ENCODE data around the gene PLLP.
"Not testable (repeated sequence)": the region's sequence is repeated elsewhere in the genome, so short reads cannot be mapped to it uniquely, and the experiment has no call there.

Gene PLLP

DNA sequence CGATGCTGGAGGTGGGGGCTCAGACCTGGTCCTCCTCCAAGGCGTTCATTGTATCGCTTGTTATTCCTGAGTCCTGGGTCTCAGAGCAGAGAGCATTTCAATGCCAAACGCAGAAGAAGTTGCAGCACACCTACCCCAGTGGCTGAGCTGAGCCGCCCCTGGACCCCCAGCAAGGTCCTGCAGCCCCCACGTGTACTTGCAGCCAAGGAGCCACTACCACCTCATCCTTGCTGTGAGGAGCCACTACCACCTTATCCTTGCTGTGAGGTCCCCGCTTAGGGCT lies 13.5 kb downstream of the PLLP start:
- no peaks in the 10 kb centered on the region for H3F3A ChIP-seq (ENCODE audit: low read depth)
- H4K20me1 ChIP-seq (ENCODE audit: insufficient read depth, low read length, poor library complexity, severe bottlenecking): no peaks in the 10 kb centered on the region
- no peak overlapping the region for H3K4me3 ChIP-seq (ENCODE audit: low read length, poor library complexity, severe bottlenecking)
- H3K9me2 ChIP-seq (replicated peaks; ENCODE audit: low read depth, low read length): no peaks in the 10 kb centered on the region
- H3K36me3 ChIP-seq (ENCODE audit: insufficient read depth, low read length): no peaks in the 10 kb centered on the region
- TF ChIP-seq, protein P1, sequence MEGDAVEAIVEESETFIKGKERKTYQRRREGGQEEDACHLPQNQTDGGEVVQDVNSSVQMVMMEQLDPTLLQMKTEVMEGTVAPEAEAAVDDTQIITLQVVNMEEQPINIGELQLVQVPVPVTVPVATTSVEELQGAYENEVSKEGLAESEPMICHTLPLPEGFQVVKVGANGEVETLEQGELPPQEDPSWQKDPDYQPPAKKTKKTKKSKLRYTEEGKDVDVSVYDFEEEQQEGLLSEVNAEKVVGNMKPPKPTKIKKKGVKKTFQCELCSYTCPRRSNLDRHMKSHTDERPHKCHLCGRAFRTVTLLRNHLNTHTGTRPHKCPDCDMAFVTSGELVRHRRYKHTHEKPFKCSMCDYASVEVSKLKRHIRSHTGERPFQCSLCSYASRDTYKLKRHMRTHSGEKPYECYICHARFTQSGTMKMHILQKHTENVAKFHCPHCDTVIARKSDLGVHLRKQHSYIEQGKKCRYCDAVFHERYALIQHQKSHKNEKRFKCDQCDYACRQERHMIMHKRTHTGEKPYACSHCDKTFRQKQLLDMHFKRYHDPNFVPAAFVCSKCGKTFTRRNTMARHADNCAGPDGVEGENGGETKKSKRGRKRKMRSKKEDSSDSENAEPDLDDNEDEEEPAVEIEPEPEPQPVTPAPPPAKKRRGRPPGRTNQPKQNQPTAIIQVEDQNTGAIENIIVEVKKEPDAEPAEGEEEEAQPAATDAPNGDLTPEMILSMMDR (conservative IDR thresholded peaks at IDR 0.05; ENCODE audit: low read length): no peak
- no peak for TF ChIP-seq EZH2phosphoT487 (IDR thresholded peaks at IDR 0.05; ENCODE audit: borderline replicate concordance)
- H3K79me2 ChIP-seq (ENCODE audit: insufficient read depth, low read length): no peaks in the 10 kb centered on the region
- H3K4me2 ChIP-seq (ENCODE audit: low read depth, low read length, poor library complexity, severe bottlenecking): no peak overlapping the region
- peaks cover 6% of the 10 kb centered on the region for H3K27me3 ChIP-seq (ENCODE audit: insufficient read depth, low read length, poor library complexity, severe bottlenecking)
- no peak overlapping the region for H3K9ac ChIP-seq (ENCODE audit: low read depth, low read length, poor library complexity, severe bottlenecking)
- no peaks in the 10 kb centered on the region for H3K9me3 ChIP-seq (ENCODE audit: insufficient read depth, low read depth, low read length)
- H2AFZ ChIP-seq (ENCODE audit: low read length): no peak overlapping the region
- peaks cover 4% of the 10 kb centered on the region for H3K4me1 ChIP-seq (ENCODE audit: insufficient read depth, low read length, poor library complexity, severe bottlenecking)

DNA sequence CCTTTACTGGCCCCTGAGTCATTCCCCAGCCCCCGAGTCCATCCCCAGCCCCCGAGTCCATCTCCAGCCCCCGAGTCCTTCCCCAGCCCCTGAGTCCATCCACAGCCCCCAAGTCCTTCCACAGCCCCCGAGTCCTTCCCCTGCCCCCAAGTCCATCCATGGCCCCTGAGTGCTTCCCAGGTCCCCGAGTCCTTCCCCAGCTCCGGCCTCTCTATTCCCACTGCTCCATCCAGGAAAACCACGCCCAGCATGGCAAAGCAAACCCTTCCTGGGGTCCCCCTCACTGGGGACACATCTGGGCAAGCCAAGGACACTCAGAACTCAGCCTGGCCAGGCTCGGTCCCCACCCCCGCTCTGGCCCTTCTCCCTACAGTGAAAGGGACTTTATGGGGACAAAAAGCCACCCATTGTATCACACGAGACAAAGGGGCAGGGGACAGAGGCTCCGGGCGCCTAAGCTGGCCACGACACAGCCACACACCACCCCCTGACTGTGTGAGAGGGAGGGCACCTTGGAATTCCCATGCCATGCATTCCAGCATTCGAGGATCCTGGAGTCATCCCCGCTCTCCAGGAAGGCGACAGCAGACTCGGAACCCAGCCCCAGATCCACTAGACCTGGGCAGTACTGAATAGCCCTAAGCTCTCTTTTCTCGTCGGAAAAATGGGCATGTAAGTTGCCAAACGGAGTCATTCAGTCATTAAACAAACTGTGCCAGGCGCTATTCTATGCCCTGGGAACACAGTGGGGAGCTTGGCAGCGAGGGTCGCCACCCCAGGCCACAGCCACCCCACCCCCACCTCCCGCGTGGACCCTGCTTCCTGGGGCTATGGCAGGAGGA lies 14.0 kb downstream of the PLLP start:
- Histone ChIP-seq H3K9ac (ENCODE audit: low read depth, low read length, poor library complexity, severe bottlenecking) (no peak overlapping the region), H3K27me3 (ENCODE audit: insufficient read depth, low read length, poor library complexity, severe bottlenecking) (peaks cover 1% of the 10 kb centered on the region), H3K4me1 (ENCODE audit: insufficient read depth, low read length, poor library complexity, severe bottlenecking) (peaks cover 4% of the 10 kb centered on the region), H3F3A (ENCODE audit: low read depth) (no peaks in the 10 kb centered on the region), H4K20me1 (ENCODE audit: insufficient read depth, low read length, poor library complexity, severe bottlenecking) (no peaks in the 10 kb centered on the region), H2AFZ (ENCODE audit: low read length) (no peak overlapping the region), H3K79me2 (ENCODE audit: insufficient read depth, low read length) (no peaks in the 10 kb centered on the region), H3K9me3 (ENCODE audit: insufficient read depth, low read depth, low read length) (no peaks in the 10 kb centered on the region), H3K4me2 (ENCODE audit: low read depth, low read length, poor library complexity, severe bottlenecking) (no peak overlapping the region), H3K9me2 (replicated peaks; ENCODE audit: low read depth, low read length) (no peaks in the 10 kb centered on the region), H3K36me3 (ENCODE audit: insufficient read depth, low read length) (no peaks in the 10 kb centered on the region), H3K4me3 (ENCODE audit: low read length, poor library complexity, severe bottlenecking) (no peak overlapping the region)
- TF ChIP-seq EZH2phosphoT487 (IDR thresholded peaks at IDR 0.05; ENCODE audit: borderline replicate concordance): no peak
- TF ChIP-seq, protein P1 (conservative IDR thresholded peaks at IDR 0.05; ENCODE audit: low read length): no peak

DNA sequence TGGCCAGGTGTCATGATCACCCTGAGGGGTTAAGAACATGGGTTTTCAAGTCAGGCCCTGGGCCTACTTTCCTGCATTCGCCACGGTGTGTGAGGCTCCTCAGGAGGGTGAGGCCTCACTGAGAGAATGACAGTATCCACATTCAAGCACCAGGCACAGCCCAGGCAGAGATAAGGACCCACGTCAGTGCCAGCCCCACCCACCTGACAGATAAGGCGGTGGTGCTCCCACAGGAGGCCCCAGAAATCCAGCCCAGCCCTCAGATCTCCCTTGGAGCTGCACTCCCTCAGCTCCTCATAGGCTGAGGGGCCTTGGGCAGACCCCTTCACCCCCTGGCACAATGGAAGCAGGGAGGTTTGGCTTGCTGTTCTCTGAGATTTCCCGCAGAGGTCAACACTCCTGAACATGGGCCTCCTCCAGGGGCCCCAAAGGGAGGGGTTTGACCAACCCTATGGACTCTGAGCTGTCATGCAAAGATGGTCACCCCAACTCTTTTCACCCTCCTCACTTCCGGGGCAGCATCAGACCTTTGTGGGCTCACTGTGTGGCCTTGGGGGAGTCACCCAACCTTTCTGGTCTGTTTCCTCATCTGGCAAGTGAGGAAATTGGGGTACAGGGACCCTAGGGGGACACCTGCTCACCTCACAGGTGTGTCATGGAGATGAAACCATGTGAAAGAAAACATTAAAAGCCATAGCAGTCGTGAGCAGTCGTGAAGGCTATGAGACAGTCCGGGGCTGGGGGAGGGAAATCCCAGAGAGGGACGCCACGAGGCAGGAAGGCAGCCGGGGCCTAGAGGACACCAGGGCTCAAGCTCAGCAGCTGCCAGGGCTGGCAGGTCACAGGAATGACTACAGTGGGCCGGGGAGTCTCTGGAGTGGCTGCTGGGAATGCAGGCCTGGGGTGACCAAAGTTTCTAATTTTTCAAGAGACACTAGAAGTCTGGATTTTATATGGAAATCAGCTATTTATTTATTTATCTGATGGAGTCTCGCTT lies 15.4 kb downstream of the PLLP start:
- no peak overlapping the region for H2AFZ ChIP-seq (ENCODE audit: low read length)
- no peaks in the 10 kb centered on the region for H4K20me1 ChIP-seq (ENCODE audit: insufficient read depth, low read length, poor library complexity, severe bottlenecking)
- no peaks in the 10 kb centered on the region for H3K9me2 ChIP-seq (replicated peaks; ENCODE audit: low read depth, low read length)
- H3K79me2 ChIP-seq (ENCODE audit: insufficient read depth, low read length): no peaks in the 10 kb centered on the region
- peaks cover 4% of the 10 kb centered on the region for H3K4me1 ChIP-seq (ENCODE audit: insufficient read depth, low read length, poor library complexity, severe bottlenecking)
- no peak overlapping the region for H3K9ac ChIP-seq (ENCODE audit: low read depth, low read length, poor library complexity, severe bottlenecking)
- H3K36me3 ChIP-seq (ENCODE audit: insufficient read depth, low read length): no peaks in the 10 kb centered on the region
- H3K4me3 ChIP-seq (ENCODE audit: low read length, poor library complexity, severe bottlenecking): no peak overlapping the region
- TF ChIP-seq EZH2phosphoT487 (IDR thresholded peaks at IDR 0.05; ENCODE audit: borderline replicate concordance): no peak
- TF ChIP-seq, protein P1 (conservative IDR thresholded peaks at IDR 0.05; ENCODE audit: low read length): no peak
- no peaks in the 10 kb centered on the region for H3K9me3 ChIP-seq (ENCODE audit: insufficient read depth, low read depth, low read length)
- no peaks in the 10 kb centered on the region for H3F3A ChIP-seq (ENCODE audit: low read depth)
- no peak overlapping the region for H3K4me2 ChIP-seq (ENCODE audit: low read depth, low read length, poor library complexity, severe bottlenecking)
- no peaks in the 10 kb centered on the region for H3K27me3 ChIP-seq (ENCODE audit: insufficient read depth, low read length, poor library complexity, severe bottlenecking)

DNA sequence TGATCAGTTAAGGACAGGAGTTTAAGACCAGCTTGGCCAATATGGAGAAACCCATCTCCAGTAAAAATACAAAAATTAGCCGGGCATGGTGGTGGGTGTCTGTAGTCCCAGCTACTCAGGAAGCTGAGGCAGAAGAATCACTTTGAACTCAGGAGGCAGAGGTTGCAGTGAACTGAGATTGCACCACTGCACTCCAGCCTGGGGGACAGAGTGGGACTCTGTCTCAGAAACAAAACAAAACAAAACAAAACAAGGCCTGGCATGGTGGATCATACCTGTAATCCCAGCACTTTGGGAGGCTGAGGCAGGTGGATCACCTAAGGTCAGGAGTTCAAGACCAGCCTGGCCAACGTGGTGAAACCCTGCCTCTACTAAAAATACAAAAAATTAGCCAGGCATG lies 17.1 kb downstream of the PLLP start:
- not testable (repeated sequence) for H3K4me1 ChIP-seq (ENCODE audit: insufficient read depth, low read length, poor library complexity, severe bottlenecking); H3K36me3 ChIP-seq (ENCODE audit: insufficient read depth, low read length); H3K4me3 ChIP-seq (ENCODE audit: low read length, poor library complexity, severe bottlenecking); H3K9ac ChIP-seq (ENCODE audit: low read depth, low read length, poor library complexity, severe bottlenecking); H3F3A ChIP-seq (ENCODE audit: low read depth); H2AFZ ChIP-seq (ENCODE audit: low read length); H3K4me2 ChIP-seq (ENCODE audit: low read depth, low read length, poor library complexity, severe bottlenecking); H3K9me2 ChIP-seq (replicated peaks; ENCODE audit: low read depth, low read length); H3K27me3 ChIP-seq (ENCODE audit: insufficient read depth, low read length, poor library complexity, severe bottlenecking); H3K9me3 ChIP-seq (ENCODE audit: insufficient read depth, low read depth, low read length); H4K20me1 ChIP-seq (ENCODE audit: insufficient read depth, low read length, poor library complexity, severe bottlenecking); H3K79me2 ChIP-seq (ENCODE audit: insufficient read depth, low read length)
